HepG2 (cell line): ENCODE results near the gene ODR4. TPM values are rescaled to one million over a fixed set of nuclear protein-coding genes. Genes with fewer than 3 reads are reported as not detected.

Experiments
- ATAC-seq: fragments of 200-7000 bp; cut with Tn5 transposase; 3 replicates; pipeline ENCODE4 v1.9.1; 2020; ENCODE audit warnings: mild to moderate bottlenecking, moderate library complexity
- BruUV-seq: library from RNA; stranded (reverse); fragments of 400-500 nt; replicated peaks from 2 replicates; lab custom pipeline; 2021; lab: Mats Ljungman, UMichigan
- CTCF ChIA-PET: fragments of 300-600 bp; formaldehyde crosslinking; extraction: SDS; loops from one replicate; lab custom pipeline; 2021; ENCODE audit warnings: low total read pairs, inconsistent platforms, low intra/inter-chr PET ratio; lab: Yijun Ruan, JAX
- POLR2A ChIA-PET: fragments of 350-600 bp; sonication (Branson Sonifier 250); formaldehyde crosslinking; loops from one replicate; lab custom pipeline; 2020; ENCODE audit warnings: antibody characterized with exemption, inconsistent platforms; lab: Yijun Ruan, JAX
- DNase-seq: peaks from one replicate; pipeline ENCODE4 v3.0.0-alpha.2; 2015; ENCODE audit warnings: low spot score
- FAIRE-seq: peaks from 3 replicates; lab custom pipeline; 2011; peaks lifted over from hg19 to GRCh38; lab: Jason Lieb, UNC
- H2AFZ ChIP-seq: one replicate; pipeline ENCODE4 v1.6.1; 2011; ENCODE audit warnings: low read length, inconsistent platforms
- H3K27ac ChIP-seq: fragments of 300-600 bp; 3 replicates; pipeline ENCODE4 v1.8.0; 2011; ENCODE audit warnings: mixed run types, mild to moderate bottlenecking, mixed read lengths, low read length, inconsistent platforms; ENCODE audit not compliant: insufficient read depth; ENCODE audit errors: extremely low read length
- H3K27me3 ChIP-seq, 2 experiments: fragments of 200-600 bp in 1 of 2; 2 replicates in 1 of 2; 3 replicates in 1 of 2; pipeline versions ENCODE4 v1.6.0 to v1.8.0; 2011; ENCODE audit warnings: low read length in 2 of 2, mild to moderate bottlenecking in 2 of 2, moderate library complexity in 2 of 2, inconsistent platforms in 1 of 2; ENCODE audit not compliant: insufficient read depth in 2 of 2, control insufficient read depth in 1 of 2
- H3K36me3 ChIP-seq, 2 experiments: fragments of 200-600 bp in 1 of 2; replicated peaks in 1 of 2; 2 replicates in 1 of 2; 3 replicates in 1 of 2; pipeline versions ENCODE4 v1.5.1 to v1.8.0; 2011; ENCODE audit warnings: low read length in 2 of 2, inconsistent platforms in 1 of 2; ENCODE audit not compliant: insufficient read depth in 2 of 2, control insufficient read depth in 1 of 2
- H3K4me1 ChIP-seq: 2 replicates; pipeline ENCODE4 v1.5.1; 2012; ENCODE audit warnings: low read length, inconsistent platforms; ENCODE audit not compliant: insufficient read depth
- H3K4me2 ChIP-seq: 2 replicates; pipeline ENCODE4 v1.6.0; 2011; ENCODE audit warnings: low read depth, low read length, inconsistent platforms
- H3K4me3 ChIP-seq, 3 experiments: fragments of 200-600 bp in 1 of 3; sonication (generic), shearing (Covaris generic) in 1 of 3; replicated peaks in 1 of 3; 2 replicates each; pipeline ENCODE4 v1.5.1; 2011 to 2016; ENCODE audit warnings: low read length in 3 of 3, inconsistent platforms in 2 of 3, low read depth in 2 of 3, mild to moderate bottlenecking in 2 of 3, control low read depth in 1 of 3, mixed read lengths in 1 of 3; ENCODE audit not compliant: insufficient read depth in 1 of 3
- H3K79me2 ChIP-seq: one replicate; pipeline ENCODE4 v1.6.1; 2011; ENCODE audit warnings: low read length, inconsistent platforms; ENCODE audit not compliant: insufficient read depth
- H3K9ac ChIP-seq: 2 replicates; pipeline ENCODE4 v1.6.0; 2011; ENCODE audit warnings: mild to moderate bottlenecking, low read depth, low read length, inconsistent platforms; ENCODE audit not compliant: insufficient read depth
- H3K9me3 ChIP-seq: 2 replicates; pipeline ENCODE4 v1.5.1; 2012; ENCODE audit warnings: mild to moderate bottlenecking, low read length
- H4K20me1 ChIP-seq: 2 replicates; pipeline ENCODE4 v1.6.0; 2011; ENCODE audit warnings: inconsistent platforms, mild to moderate bottlenecking, low read length, moderate library complexity; ENCODE audit not compliant: insufficient read depth
- CEBPB ChIP-seq: IDR thresholded peaks from 2 replicates; pipeline ENCODE4 v1.6.1; 2011; ENCODE audit warnings: low read depth, low read length, improper control_type of control experiment, borderline replicate concordance
- FOXM1 ChIP-seq: sonication (generic); formaldehyde crosslinking; IDR thresholded peaks from 2 replicates; pipeline ENCODE4 v1.5.0; 2020; ENCODE audit warnings: missing genetic modification reagents
- NONO ChIP-seq, 2 experiments: fragments of 450-650 bp in 1 of 2; sonication (generic) in 1 of 2; formaldehyde crosslinking in 1 of 2; IDR thresholded peaks in 1 of 2; conservative IDR thresholded peaks in 1 of 2; 2 replicates each; pipeline versions ENCODE4 v1.6.1 to v1.8.0; 2017 to 2022; ENCODE audit warnings: mild to moderate bottlenecking in 1 of 2, missing genetic modification reagents in 1 of 2, moderate library complexity in 1 of 2
- RFX3 ChIP-seq: IDR thresholded peaks from 2 replicates; pipeline ENCODE4 v1.6.1; 2016; ENCODE audit warnings: missing biosample characterization, missing genetic modification reagents
- TAF15 ChIP-seq: fragments of 200-400 bp; formaldehyde crosslinking; IDR thresholded peaks from one replicate; pipeline ENCODE4 v1.6.1; 2018; ENCODE audit warnings: mild to moderate bottlenecking, low read depth, low read length; ENCODE audit not compliant: poor library complexity, severe bottlenecking
- ZC3H4 ChIP-seq: sonication (generic); formaldehyde crosslinking; IDR thresholded peaks from 2 replicates; pipeline ENCODE4 v1.4.0; 2020; ENCODE audit warnings: missing genetic modification reagents, borderline replicate concordance
- ZNF142 ChIP-seq: sonication (generic); formaldehyde crosslinking; IDR thresholded peaks from 2 replicates; pipeline ENCODE4 v1.4.0; 2020; ENCODE audit warnings: missing genetic modification reagents
- ZNF17 ChIP-seq: sonication (generic); formaldehyde crosslinking; IDR thresholded peaks from 2 replicates; pipeline ENCODE4 v1.5.0; 2020; ENCODE audit warnings: mild to moderate bottlenecking, missing genetic modification reagents
- ZNF343 ChIP-seq: sonication (generic); formaldehyde crosslinking; IDR thresholded peaks from 2 replicates; pipeline ENCODE4 v1.4.0; 2020; ENCODE audit warnings: mild to moderate bottlenecking, missing genetic modification reagents
- ZNF746 ChIP-seq: sonication (generic); formaldehyde crosslinking; IDR thresholded peaks from 2 replicates; pipeline ENCODE4 v1.8.0; 2022; ENCODE audit warnings: mild to moderate bottlenecking, missing genetic modification reagents
- WGBS: methylation state at CpG from one replicate; pipeline ENCODE4 v1.1.6; 2017; ENCODE audit warnings: low lambda C conversion rate; 5-methylcytosine and 5-hydroxymethylcytosine counted together
- in situ Hi-C: cut with HindIII; loops from 2 replicates; pipeline ENCODE4 v1.10.0; 2017; ENCODE audit warnings: low pct_unique_long_range_greater_than_20kb; ENCODE audit not compliant: extremely low pct_ligation_motif_present
- intact Hi-C: fragments of 100-400 bp; cut with micrococcal nuclease; formaldehyde crosslinking; loops from one replicate; pipeline ENCODE4 v1.10.0; 2022; ENCODE audit not compliant: unreplicated experiment
- polyA plus RNA-seq, 8 experiments: library from polyadenylated mRNA; depleted of rRNA in 3 of 8; stranded (reverse) in 7 of 8; unstranded in 1 of 8; fragments of >200 nt; fragmentation: Illumina TruSeq in 4 of 8; extraction: Trizol in 4 of 8; gene quantifications; 2 replicates each; pipeline versions ENCODE4 v1.2.1 to v1.2.3, GENCODE V29; 2011 to 2016; ENCODE audit warnings: low read depth in 4 of 8, missing spikeins in 1 of 8, mixed read lengths in 1 of 8; ENCODE audit not compliant: insufficient read depth in 1 of 8
- total RNA-seq, 5 experiments: library from RNA; depleted of rRNA; stranded (reverse); fragments of >200 nt; fragmentation: Illumina TruSeq; extraction: Trizol; gene quantifications; 2 replicates each; pipeline ENCODE4 v1.2.3, GENCODE V29; 2016; ENCODE audit warnings: low read depth in 1 of 5

ODR4 gene
- total and polyA plus RNA-seq, 2 of the 13 experiments (the other 11 are each of a cell fraction or from before 2014, with no cell fraction given): 16.3 to 22.0 TPM

GRCh38 chr1:186426118-186426517 lies 50.5 kb downstream of the ODR4 start (continued):
- no peak for TF ChIP-seq ZNF142 (CRISPR knock-in tag)
- no peak for TF ChIP-seq NONO (IDR thresholded peaks at IDR 0.05)
- TF ChIP-seq NONO (CRISPR knock-in tag; conservative IDR thresholded peaks at IDR 0.05): no peak
- TF ChIP-seq ZC3H4: no peak
- TF ChIP-seq ZNF343: no peak
- TF ChIP-seq FOXM1 (CRISPR knock-in tag): no peak

DNA sequence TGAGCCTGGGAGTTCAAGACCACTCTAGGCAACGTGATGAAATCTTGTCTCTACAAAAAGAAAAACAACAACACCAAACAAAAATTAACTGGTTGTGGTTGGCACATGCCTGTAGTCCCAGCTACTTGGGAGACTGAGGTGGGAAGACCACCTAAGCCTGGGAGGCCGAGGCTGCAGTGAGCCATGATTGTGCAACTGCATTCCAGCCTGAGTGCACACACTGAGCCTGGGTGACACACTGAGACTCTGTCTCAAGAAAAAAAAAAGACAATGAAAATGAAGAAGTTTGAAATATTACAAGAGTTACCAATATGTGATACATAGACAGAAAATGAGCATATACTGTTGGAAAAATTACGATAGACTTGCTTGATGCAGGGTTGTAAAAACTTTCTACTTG lies 53.4 kb downstream of the ODR4 start:
- Histone ChIP-seq H3K4me1 (no peaks in the 10 kb centered on the region), H3K27ac (no peak overlapping the region), H3K4me2 (no peak overlapping the region), H3K9ac (no peak overlapping the region), H3K79me2 (no peaks in the 10 kb centered on the region), H3K27me3 (no peaks in the 10 kb centered on the region; a peak in 1 of 5 replicates), H2AFZ (no peak overlapping the region), H3K9me3 (no peaks in the 10 kb centered on the region), H3K4me3 (no peak overlapping the region), H3K36me3 (no peaks in the 10 kb centered on the region), H4K20me1 (no peaks in the 10 kb centered on the region)
- in situ Hi-C loops (no loop called here), intact Hi-C loops (no loop called here)
- ChIA-PET POLR2A (no interaction called here), CTCF (no interaction called here)
- BruUV-seq: no TSS peak
- ATAC-seq: no peak
- DNase-seq: no peak
- no peak for TF ChIP-seq RFX3 (CRISPR knock-in tag)
- no peak for TF ChIP-seq ZNF17 (CRISPR knock-in tag)
- TF ChIP-seq CEBPB: peak; percentile 49; the same call in 1 of the 2 replicates
- no peak for TF ChIP-seq TAF15
- TF ChIP-seq ZNF746 (CRISPR knock-in tag): no peak
- 59% methylated on average over 3 of the region's 3 CpGs for WGBS
- FAIRE-seq: no peak
